K562 (cell line): Measurements from ENCODE around the gene DIPK1A. TPM values are rescaled to one million over a fixed set of nuclear protein-coding genes. Genes with fewer than 3 reads are reported as not detected.

Source experiments
- ATAC-seq: fragments of 200-7000 bp; cut with Tn5 transposase; 3 replicates; pipeline ENCODE4 v1.9.1; 2020; ENCODE audit warnings: moderate library complexity
- BruUV-seq: library from RNA; stranded (reverse); fragments of 400-500 nt; replicated peaks from 2 replicates; lab custom pipeline; 2021; lab: Mats Ljungman, UMichigan
- CTCF ChIA-PET: fragments of 300-600 bp; formaldehyde crosslinking; extraction: SDS; loops from one replicate; lab custom pipeline; 2021; ENCODE audit warnings: low intra/inter-chr PET ratio; lab: Yijun Ruan, JAX
- POLR2A ChIA-PET: fragments of 300-600, 350-650 bp; sonication (Branson Sonifier 250); formaldehyde crosslinking; extraction: SDS; loops from one replicate; lab custom pipeline; 2021; ENCODE audit warnings: antibody characterized with exemption, inconsistent platforms; lab: Yijun Ruan, JAX
- DNase-seq, 4 experiments: peaks; one replicate each; pipeline versions ENCODE4 v3.0.0 to v3.0.0-alpha.2; 2011 to 2018; ENCODE audit warnings: low spot score in 3 of 4, mixed read lengths in 3 of 4; ENCODE audit errors: extremely low read depth in 1 of 4
- FAIRE-seq: peaks from 2 replicates; lab custom pipeline; 2011; peaks lifted over from hg19 to GRCh38; lab: Jason Lieb, UNC
- H2AFZ ChIP-seq: 2 replicates; pipeline ENCODE4 v1.6.0; 2011; ENCODE audit warnings: low read depth, low read length, control low read depth, inconsistent platforms
- H3K27ac ChIP-seq: fragments of 200-600 bp; 3 replicates; pipeline ENCODE4 v1.8.0; 2011; ENCODE audit warnings: low read depth, mild to moderate bottlenecking, control low read depth, inconsistent platforms, low read length, moderate library complexity, mixed read lengths; ENCODE audit errors: extremely low read depth
- H3K27me3 ChIP-seq, 2 experiments: fragments of 300-600 bp in 1 of 2; 2 replicates in 1 of 2; 3 replicates in 1 of 2; pipeline versions ENCODE4 v1.6.0 to v1.8.0; 2011; ENCODE audit warnings: inconsistent platforms in 2 of 2, low read length in 2 of 2, mild to moderate bottlenecking in 1 of 2, mixed read lengths in 1 of 2, moderate library complexity in 1 of 2; ENCODE audit not compliant: control insufficient read depth in 2 of 2, insufficient read depth in 2 of 2
- H3K36me3 ChIP-seq: fragments of 300-600 bp; 3 replicates; pipeline ENCODE4 v1.8.0; 2011; ENCODE audit warnings: mild to moderate bottlenecking, low read length, inconsistent platforms; ENCODE audit not compliant: control insufficient read depth, insufficient read depth
- H3K4me1 ChIP-seq, 2 experiments: fragments of 200-600 bp in 1 of 2; replicated peaks in 1 of 2; 2 replicates in 1 of 2; 3 replicates in 1 of 2; pipeline versions ENCODE4 v1.5.1 to v1.8.0; 2011; ENCODE audit warnings: inconsistent platforms in 2 of 2, low read length in 2 of 2, mild to moderate bottlenecking in 1 of 2, mixed read lengths in 1 of 2, moderate library complexity in 1 of 2; ENCODE audit not compliant: control insufficient read depth in 2 of 2, insufficient read depth in 2 of 2
- H3K4me2 ChIP-seq: 2 replicates; pipeline ENCODE4 v1.6.1; 2011; ENCODE audit warnings: low read length, control low read depth, inconsistent platforms, mixed read lengths; ENCODE audit not compliant: insufficient read depth
- H3K4me3 ChIP-seq: fragments of 200-600 bp; sonication (generic), shearing (Covaris generic); 2 replicates; pipeline ENCODE4 v1.5.1; 2016; ENCODE audit warnings: control low read depth, inconsistent platforms
- H3K79me2 ChIP-seq: fragments of 200-600 bp; 3 replicates; pipeline ENCODE4 v1.8.0; 2011; ENCODE audit warnings: low read length, inconsistent platforms; ENCODE audit not compliant: control insufficient read depth, insufficient read depth
- H3K9ac ChIP-seq, 2 experiments: 2 replicates each; pipeline versions ENCODE4 v1.6.0 to v1.6.1; 2011; ENCODE audit warnings: low read depth in 2 of 2, low read length in 2 of 2, control low read depth in 1 of 2, inconsistent platforms in 1 of 2, mild to moderate bottlenecking in 1 of 2, mixed read lengths in 1 of 2; ENCODE audit not compliant: insufficient read depth in 1 of 2
- H3K9me1 ChIP-seq: one replicate; pipeline ENCODE4 v1.6.0; 2011; ENCODE audit warnings: inconsistent platforms, mild to moderate bottlenecking, low read length, moderate library complexity; ENCODE audit not compliant: control insufficient read depth, insufficient read depth
- H3K9me3 ChIP-seq: replicated peaks from 2 replicates; pipeline ENCODE4 v1.5.1; 2011; ENCODE audit warnings: low read depth, low read length, inconsistent platforms; ENCODE audit not compliant: control insufficient read depth, insufficient read depth
- H4K20me1 ChIP-seq: replicated peaks from 2 replicates; pipeline ENCODE4 v1.6.1; 2011; ENCODE audit warnings: low read length, inconsistent platforms, mixed read lengths; ENCODE audit not compliant: control insufficient read depth, insufficient read depth
- CBX3 ChIP-seq, 2 experiments: IDR thresholded peaks; 1 replicate in 1 of 2; 2 replicates in 1 of 2; pipeline ENCODE4 v1.6.1; 2012; ENCODE audit warnings: inconsistent platforms in 2 of 2, low read length in 2 of 2, borderline replicate concordance in 1 of 2, control low read depth in 1 of 2
- EGR1 ChIP-seq: fragments of 450-650 bp; conservative IDR thresholded peaks from 2 replicates; pipeline ENCODE4 v1.6.1; 2017; ENCODE audit warnings: mild to moderate bottlenecking
- L3MBTL2 ChIP-seq: fragments of 450-650 bp; IDR thresholded peaks from 2 replicates; pipeline ENCODE4 v1.6.1; 2016; ENCODE audit warnings: mild to moderate bottlenecking, moderate library complexity
- SP2 ChIP-seq: IDR thresholded peaks from 2 replicates; pipeline ENCODE4 v1.6.1; 2011; ENCODE audit warnings: mild to moderate bottlenecking, low read depth, low read length, moderate library complexity; ENCODE audit not compliant: poor library complexity, severe bottlenecking; ENCODE audit errors: extremely low read depth
- SRF ChIP-seq, 2 experiments: fragments of 250-450, 450-650 bp in 1 of 2; sonication (Bioruptor Pico) in 1 of 2; sonication (generic) in 1 of 2; formaldehyde crosslinking; IDR thresholded peaks; 2 replicates each; pipeline versions ENCODE4 v1.5.0 to v1.5.1; 2020 to 2022; ENCODE audit warnings: mild to moderate bottlenecking in 1 of 2, missing genetic modification reagents in 1 of 2
- ZNF3 ChIP-seq: fragments of 250-450 bp; sonication (Bioruptor Pico); IDR thresholded peaks from 2 replicates; pipeline ENCODE4 v1.5.0; 2021; ENCODE audit warnings: mild to moderate bottlenecking, moderate library complexity
- WGBS: fragments of 100-300 bp; shearing (Covaris generic); methylation state at CpG from one replicate; pipeline ENCODE4 v1.1.6; 2016; ENCODE audit warnings: low coverage, mixed read lengths; ENCODE audit not compliant: insufficient coverage; ENCODE audit errors: missing lambda C conversion rate; 5-methylcytosine and 5-hydroxymethylcytosine counted together
- in situ Hi-C: fragments of 300-500 bp; cut with MboI; formaldehyde crosslinking; loops from 4 replicates; pipeline ENCODE4 v1.15.0; 2018; ENCODE audit warnings: inconsistent platforms, mixed read lengths
- intact Hi-C: fragments of 100-400 bp; cut with micrococcal nuclease; formaldehyde crosslinking; loops from 2 replicates; pipeline ENCODE4 v1.14.2; 2022
- polyA plus RNA-seq, 8 experiments: library from polyadenylated mRNA; depleted of rRNA in 4 of 8; stranded (reverse) in 5 of 8; unstranded in 3 of 8; fragments of >200 nt; fragmentation: Nextera tagmentation in 2 of 8; fragmentation: Illumina TruSeq in 1 of 8; extraction: Ambion mirVana in 2 of 8; extraction: Trizol in 1 of 8; gene quantifications; 2 replicates each; pipeline versions ENCODE4 v1.2.1 to v1.2.3, GENCODE V29; 2011 to 2014; ENCODE audit warnings: inconsistent platforms in 1 of 8, missing spikeins in 1 of 8
- total RNA-seq, 7 experiments: library from RNA; depleted of rRNA in 6 of 7; stranded (reverse); fragments of >200 nt in 6 of 7; fragmentation: Illumina TruSeq in 2 of 7; extraction: Trizol in 2 of 7; gene quantifications; 2 replicates each; pipeline versions ENCODE4 v1.2.1 to v1.2.3, GENCODE V29; 2011 to 2021; ENCODE audit warnings: low replicate concordance in 1 of 7
- TF ChIP-seq, protein P1 (sequence below): fragments of 250-450 bp; sonication (Bioruptor Pico); IDR thresholded peaks from 2 replicates; pipeline ENCODE4 v1.4.0; 2020
- TF ChIP-seq, protein P2 (sequence below): fragments of 200-400 bp; formaldehyde crosslinking; IDR thresholded peaks from 2 replicates; pipeline ENCODE4 v1.6.1; 2017; ENCODE audit warnings: mild to moderate bottlenecking, low read depth, low read length, moderate library complexity
- TF ChIP-seq, protein P3 (sequence below): fragments of 450-650 bp; formaldehyde crosslinking; IDR thresholded peaks from 2 replicates; pipeline ENCODE4 v1.4.0; 2022; ENCODE audit warnings: missing genetic modification characterization

The DIPK1A gene
- total and polyA plus RNA-seq, 9 of the 15 experiments (the other 6 are each of a cell fraction or from before 2014, with no cell fraction given) = 0.54 to 2.5 (median 1.3) TPM

DNA sequence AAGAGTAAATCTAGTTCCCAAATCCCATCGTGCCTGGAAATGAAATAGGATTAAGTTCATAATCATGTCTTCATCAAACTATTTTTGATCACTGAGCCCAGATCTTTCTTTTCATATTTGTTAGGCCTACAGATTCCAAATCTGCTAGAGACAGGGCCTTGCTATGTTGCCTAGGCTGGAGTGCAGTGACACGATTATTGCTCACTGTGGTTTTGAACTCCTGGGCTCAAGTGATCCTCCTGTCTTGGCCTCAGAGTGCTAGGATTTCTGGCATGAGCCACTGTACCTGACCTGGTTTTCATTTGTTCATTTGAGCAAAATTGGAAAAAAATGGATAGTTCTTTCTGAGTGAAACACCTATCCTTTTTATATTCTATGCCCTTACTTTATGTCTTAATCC is 28.0 kb upstream of the DIPK1A start:
- Histone ChIP-seq H3K4me2 (no peak overlapping the region), H3K79me2 (no peaks in the 10 kb centered on the region), H3K4me1 (peaks cover 0 to 34% of the 10 kb centered on the region in 2 experiments; a peak in 3 of 5 replicates), H3K9ac (no peak overlapping the region), H3K9me1 (no peaks in the 10 kb centered on the region), H3K9me3 (no peaks in the 10 kb centered on the region), H3K27ac (no peak overlapping the region), H2AFZ (no peak overlapping the region), H3K27me3 (no peaks in the 10 kb centered on the region), H4K20me1 (no peaks in the 10 kb centered on the region), H3K36me3 (no peaks in the 10 kb centered on the region), H3K4me3 (no peak overlapping the region)
- FAIRE-seq (no peak), DNase-seq (no peak), ATAC-seq (no peak)
- ChIA-PET POLR2A (no interaction called here), CTCF (interaction anchor here (0.6 to 0.7 kb wide), 2 partner anchors 131 to 462 kb away, joined by 3 read pairs; no protein-coding TSS in a partner anchor)
- 25% methylated on average over 2 of the region's 2 CpGs for WGBS
- TF ChIP-seq EGR1 (no peak), L3MBTL2 (no peak), ZNF3 (CRISPR knock-in tag) (no peak), SP2 (no peak), SRF (CRISPR knock-in tag; IDR thresholded peaks at IDR 0.05) (no peak), CBX3 (IDR thresholded peaks at IDR 0.05; ENCODE audit: borderline replicate concordance in 1 of 2, low read length in 2 of 2) (no peak)
- TF ChIP-seq, protein P1, sequence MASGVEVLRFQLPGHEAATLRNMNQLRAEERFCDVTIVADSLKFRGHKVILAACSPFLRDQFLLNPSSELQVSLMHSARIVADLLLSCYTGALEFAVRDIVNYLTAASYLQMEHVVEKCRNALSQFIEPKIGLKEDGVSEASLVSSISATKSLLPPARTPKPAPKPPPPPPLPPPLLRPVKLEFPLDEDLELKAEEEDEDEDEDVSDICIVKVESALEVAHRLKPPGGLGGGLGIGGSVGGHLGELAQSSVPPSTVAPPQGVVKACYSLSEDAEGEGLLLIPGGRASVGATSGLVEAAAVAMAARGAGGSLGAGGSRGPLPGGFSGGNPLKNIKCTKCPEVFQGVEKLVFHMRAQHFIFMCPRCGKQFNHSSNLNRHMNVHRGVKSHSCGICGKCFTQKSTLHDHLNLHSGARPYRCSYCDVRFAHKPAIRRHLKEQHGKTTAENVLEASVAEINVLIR (CRISPR knock-in tag) = no peak
- TF ChIP-seq, protein P2, sequence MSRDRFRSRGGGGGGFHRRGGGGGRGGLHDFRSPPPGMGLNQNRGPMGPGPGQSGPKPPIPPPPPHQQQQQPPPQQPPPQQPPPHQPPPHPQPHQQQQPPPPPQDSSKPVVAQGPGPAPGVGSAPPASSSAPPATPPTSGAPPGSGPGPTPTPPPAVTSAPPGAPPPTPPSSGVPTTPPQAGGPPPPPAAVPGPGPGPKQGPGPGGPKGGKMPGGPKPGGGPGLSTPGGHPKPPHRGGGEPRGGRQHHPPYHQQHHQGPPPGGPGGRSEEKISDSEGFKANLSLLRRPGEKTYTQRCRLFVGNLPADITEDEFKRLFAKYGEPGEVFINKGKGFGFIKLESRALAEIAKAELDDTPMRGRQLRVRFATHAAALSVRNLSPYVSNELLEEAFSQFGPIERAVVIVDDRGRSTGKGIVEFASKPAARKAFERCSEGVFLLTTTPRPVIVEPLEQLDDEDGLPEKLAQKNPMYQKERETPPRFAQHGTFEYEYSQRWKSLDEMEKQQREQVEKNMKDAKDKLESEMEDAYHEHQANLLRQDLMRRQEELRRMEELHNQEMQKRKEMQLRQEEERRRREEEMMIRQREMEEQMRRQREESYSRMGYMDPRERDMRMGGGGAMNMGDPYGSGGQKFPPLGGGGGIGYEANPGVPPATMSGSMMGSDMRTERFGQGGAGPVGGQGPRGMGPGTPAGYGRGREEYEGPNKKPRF = no peak
- TF ChIP-seq, protein P3, sequence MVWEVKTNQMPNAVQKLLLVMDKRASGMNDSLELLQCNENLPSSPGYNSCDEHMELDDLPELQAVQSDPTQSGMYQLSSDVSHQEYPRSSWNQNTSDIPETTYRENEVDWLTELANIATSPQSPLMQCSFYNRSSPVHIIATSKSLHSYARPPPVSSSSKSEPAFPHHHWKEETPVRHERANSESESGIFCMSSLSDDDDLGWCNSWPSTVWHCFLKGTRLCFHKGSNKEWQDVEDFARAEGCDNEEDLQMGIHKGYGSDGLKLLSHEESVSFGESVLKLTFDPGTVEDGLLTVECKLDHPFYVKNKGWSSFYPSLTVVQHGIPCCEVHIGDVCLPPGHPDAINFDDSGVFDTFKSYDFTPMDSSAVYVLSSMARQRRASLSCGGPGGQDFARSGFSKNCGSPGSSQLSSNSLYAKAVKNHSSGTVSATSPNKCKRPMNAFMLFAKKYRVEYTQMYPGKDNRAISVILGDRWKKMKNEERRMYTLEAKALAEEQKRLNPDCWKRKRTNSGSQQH (CRISPR knock-in tag) = no peak
- in situ Hi-C loops = no loop called here
- intact Hi-C loops = no loop called here
- BruUV-seq = no TSS peak
